Spleen (tissue), 7 donors: Measurements from ENCODE around the gene PGLYRP1.

Experiments used
- POLR2A ChIP-seq, 3 donors: fragments of 450-650 bp; IDR thresholded peaks; one replicate each; pipeline ENCODE4 v1.5.1; 2017; ENCODE audit warnings: antibody characterized with exemption in 3 of 3, mild to moderate bottlenecking in 1 of 3
- TF ChIP-seq, protein P1 (sequence below), 11 experiments: fragments of 200-600 bp in 7 of 11; fragments of 450-650 bp in 4 of 11; sonication (generic) in 4 of 11; IDR thresholded peaks in 8 of 11; conservative IDR thresholded peaks in 3 of 11; 1 replicate in 7 of 11; 2 replicates in 4 of 11; pipeline versions ENCODE4 v1.4.0 to v1.8.0; 2016 to 2021; ENCODE audit warnings: antibody characterized with exemption in 11 of 11, inconsistent platforms in 4 of 11, mild to moderate bottlenecking in 1 of 11
- donor health status: DM: no; HTN: no; CAD: no; lungs with moderate emphysema.
- donor health status: DM: no; HTN: no; CAD: no.
- donor health status: DM: no; HTN: no; CAD: no.

DNA sequence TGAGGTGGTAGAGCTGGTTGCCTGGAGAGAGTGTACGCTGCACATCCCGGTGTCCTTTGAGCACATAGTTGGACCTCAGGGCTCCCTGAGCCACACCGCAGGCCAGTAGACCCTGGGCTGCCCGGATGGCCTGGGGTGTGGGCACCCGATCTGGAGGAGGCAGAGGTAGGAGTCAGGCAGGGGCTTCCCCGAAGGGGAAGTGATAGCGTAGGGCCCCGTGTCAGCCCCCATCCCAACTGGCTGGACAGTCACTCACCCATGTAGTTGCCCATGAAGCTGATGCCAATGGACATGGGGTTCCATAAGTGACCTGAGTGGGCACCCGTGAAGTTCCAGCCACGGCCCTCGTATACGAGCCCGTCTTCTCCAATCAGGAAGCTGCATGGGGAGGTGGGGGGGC lies 3.6 kb downstream of the PGLYRP1 start:
- TF ChIP-seq, protein P1, sequence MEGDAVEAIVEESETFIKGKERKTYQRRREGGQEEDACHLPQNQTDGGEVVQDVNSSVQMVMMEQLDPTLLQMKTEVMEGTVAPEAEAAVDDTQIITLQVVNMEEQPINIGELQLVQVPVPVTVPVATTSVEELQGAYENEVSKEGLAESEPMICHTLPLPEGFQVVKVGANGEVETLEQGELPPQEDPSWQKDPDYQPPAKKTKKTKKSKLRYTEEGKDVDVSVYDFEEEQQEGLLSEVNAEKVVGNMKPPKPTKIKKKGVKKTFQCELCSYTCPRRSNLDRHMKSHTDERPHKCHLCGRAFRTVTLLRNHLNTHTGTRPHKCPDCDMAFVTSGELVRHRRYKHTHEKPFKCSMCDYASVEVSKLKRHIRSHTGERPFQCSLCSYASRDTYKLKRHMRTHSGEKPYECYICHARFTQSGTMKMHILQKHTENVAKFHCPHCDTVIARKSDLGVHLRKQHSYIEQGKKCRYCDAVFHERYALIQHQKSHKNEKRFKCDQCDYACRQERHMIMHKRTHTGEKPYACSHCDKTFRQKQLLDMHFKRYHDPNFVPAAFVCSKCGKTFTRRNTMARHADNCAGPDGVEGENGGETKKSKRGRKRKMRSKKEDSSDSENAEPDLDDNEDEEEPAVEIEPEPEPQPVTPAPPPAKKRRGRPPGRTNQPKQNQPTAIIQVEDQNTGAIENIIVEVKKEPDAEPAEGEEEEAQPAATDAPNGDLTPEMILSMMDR (IDR thresholded peaks at IDR 0.05 in 8 of 11, conservative IDR thresholded peaks at IDR 0.05 in 3 of 11) = no peak
- TF ChIP-seq POLR2A (IDR thresholded peaks at IDR 0.05) = no peak
